HL-60/S4 (cell line): Measurements from ENCODE around the gene EFCAB14.
"Not testable (repeated sequence)": the region's sequence is repeated elsewhere in the genome, so short reads cannot be mapped to it uniquely, and the experiment has no call there.

ENCODE experiments used
- in situ Hi-C: fragments of 300-500 bp; cut with MboI; formaldehyde crosslinking; loops from 2 replicates; pipeline ENCODE4 v1.14.3; 2022; ENCODE audit warnings: low sequenced_read_pairs

Gene EFCAB14

DNA sequence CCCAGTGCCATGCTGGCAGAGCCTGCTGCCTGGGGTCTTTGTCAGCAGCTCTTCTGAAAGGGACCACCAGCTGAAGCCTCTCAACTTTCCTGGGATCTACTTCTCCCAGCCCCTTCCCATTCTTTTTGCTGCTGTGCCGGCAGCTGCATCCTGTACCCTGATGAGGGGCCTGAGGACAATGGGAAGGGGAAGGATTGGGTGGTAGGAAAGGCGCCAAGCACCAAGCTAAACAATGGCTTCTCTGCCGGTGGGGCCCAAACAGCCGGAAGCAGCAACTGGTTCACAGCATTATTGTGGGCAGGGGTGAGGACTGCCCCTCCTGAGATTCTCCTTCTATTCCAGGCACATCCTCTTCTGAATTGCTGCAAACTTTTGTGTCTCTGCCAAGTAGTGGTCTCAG, 5.0 kb upstream of the EFCAB14 start:
- in situ Hi-C loops: loop anchor here (10.0 kb wide), 1 partner anchor 189 kb away; a partner anchor contains a TSS

GRCh38 chr1:46721686-46722205, 2.8 kb upstream of the EFCAB14 start:
- in situ Hi-C loops: loop anchor here (10.0 kb wide), 1 partner anchor 187 kb away; a partner anchor contains a TSS

- in situ Hi-C loops: loop anchor here (10.0 kb wide), 1 partner anchor 186 kb away; a partner anchor contains a TSS
Observed at GRCh38 chr1:46721204-46721603, 2.3 kb upstream of the EFCAB14 start.

DNA sequence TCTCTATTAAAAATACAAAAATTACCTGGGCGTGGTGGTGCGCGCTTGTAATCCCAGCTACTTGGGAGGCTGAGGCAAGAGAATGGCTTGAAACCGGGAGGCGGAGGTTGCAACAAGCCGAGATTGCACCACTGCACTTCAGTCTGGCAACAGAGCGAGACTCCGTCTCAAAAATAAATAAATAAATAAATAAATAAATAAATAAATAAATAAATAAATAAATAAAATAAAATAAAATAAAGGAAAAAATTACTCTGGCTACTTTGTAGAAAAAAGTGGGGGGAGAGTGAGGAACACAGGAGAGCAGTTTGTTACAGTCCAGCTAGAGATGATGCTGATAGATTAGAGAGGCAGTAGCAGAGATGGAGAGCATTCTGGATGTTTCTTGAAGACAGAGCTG, 1.4 kb upstream of the EFCAB14 start:
- in situ Hi-C loops: loop anchor here (10.0 kb wide), 1 partner anchor 186 kb away; a partner anchor contains a TSS

GRCh38 chr1:46719689-46720088, 775 bp upstream of the EFCAB14 start:
- in situ Hi-C loops: loop anchor here (10.0 kb wide), 1 partner anchor 185 kb away; a partner anchor contains a TSS

- in situ Hi-C loops: no loop called here
Observed at GRCh38 chr1:46718340-46718726, 581 bp downstream of the EFCAB14 start.

DNA sequence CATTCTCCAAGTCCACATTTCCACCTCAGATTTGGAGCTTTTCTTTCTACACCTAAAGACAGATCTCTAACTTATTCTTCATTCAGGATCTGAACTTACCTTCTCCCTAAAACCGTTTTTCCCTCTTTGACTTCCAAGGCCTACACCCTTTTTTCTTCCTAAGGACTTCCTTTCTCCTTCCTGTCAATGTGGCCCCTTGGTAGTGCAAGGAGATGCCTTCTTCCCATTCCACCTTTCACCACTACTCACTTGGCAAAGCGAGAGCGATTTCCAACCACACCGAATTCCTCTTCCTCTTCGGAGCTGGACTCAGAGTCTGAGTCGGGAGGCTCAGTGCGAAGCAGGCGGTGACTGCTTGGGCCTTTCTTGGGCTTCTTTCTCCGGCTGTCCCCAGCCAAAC, 1.3 kb downstream of the EFCAB14 start:
- in situ Hi-C loops: no loop called here

DNA sequence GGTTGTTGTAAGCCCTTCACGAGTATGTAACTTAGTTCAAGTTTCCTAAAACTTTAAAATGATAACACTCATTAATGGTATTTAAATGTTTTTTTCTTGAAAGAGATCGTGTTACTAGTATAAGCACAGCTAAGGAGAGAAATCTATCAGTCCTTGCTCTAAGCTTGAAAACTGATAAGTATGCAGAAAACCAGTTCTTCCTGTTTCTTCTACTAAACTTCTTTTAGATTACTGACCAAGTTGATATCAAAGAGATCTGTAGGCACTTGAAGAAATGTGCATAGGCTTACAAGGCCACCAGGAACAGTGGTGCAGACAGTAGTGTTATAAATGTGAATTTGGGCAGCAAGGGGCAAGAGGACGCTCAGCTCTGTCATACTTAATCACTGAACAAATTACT, 3.9 kb downstream of the EFCAB14 start:
- in situ Hi-C loops: no loop called here

DNA sequence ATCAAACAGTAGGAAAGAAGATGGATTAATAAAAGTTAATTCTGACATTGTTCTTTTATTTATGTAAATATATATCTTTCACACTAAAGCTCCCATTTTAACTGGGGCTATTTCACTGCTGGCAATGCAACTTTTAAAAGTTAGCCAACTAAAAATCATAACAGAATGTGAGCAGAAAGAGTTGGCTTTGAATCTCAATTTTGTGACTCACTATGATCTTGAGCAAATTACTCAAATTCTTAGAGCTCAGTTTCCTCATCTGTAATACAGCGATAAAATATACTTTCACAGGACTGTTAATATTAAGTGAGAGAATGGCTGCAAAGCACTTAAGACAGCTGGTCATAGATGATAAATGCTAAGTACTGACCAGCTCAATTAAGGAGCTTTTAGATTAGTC, 10.8 kb downstream of the EFCAB14 start:
- in situ Hi-C loops: no loop called here

DNA sequence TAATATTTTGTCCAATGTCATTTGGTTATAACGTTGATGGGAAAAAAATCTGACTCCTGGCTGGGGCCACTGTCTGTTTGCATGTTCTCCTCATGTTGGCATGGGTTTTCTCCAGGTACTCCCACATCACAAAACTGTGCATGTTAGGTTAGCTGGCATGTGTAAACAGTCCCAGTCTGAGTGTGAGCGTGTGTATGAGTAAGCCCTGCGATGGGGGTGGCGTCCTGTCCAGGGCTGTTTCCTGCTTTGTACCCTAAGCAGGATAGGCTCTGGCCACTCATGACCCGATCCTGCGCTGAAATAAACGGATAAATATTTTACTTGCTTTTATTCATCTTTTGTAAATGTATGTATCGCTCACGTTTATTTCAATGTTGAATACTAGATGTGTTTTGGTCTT, 13.5 kb downstream of the EFCAB14 start:
- in situ Hi-C loops: no loop called here

DNA sequence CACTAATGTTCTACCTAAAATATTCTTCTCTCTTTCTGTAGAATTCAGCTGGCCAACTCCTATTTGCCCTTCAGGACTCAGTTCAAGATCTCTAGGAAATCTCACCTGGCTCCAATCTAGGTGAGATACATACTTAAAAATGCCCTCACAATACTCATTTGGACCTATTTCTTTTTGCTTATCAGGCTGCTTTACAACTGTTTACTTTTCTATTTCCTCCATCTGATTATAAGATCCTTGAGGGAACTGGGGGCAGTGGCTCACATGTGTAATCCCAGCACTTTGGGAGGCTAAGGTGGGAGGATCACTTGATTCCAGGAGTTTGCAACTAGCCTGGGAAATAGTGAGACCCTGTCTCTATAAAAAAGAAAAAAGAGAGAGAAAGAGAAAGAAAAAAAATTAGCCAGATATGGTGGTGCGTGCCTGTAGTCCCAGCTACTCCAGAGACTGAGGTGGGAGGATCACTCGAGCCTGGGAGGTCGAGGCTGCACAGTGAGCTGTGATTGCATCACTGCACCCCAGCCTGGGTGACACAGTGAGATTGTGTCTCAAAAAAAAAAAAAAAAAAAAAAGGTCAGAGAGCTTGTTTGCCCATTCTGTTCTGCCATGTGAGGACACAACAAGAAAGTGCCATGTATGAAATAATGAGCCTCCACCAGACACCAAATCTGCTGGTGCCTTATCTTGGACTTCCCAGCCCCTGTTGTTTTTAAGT, 14.8 kb downstream of the EFCAB14 start:
- in situ Hi-C loops: no loop called here

DNA sequence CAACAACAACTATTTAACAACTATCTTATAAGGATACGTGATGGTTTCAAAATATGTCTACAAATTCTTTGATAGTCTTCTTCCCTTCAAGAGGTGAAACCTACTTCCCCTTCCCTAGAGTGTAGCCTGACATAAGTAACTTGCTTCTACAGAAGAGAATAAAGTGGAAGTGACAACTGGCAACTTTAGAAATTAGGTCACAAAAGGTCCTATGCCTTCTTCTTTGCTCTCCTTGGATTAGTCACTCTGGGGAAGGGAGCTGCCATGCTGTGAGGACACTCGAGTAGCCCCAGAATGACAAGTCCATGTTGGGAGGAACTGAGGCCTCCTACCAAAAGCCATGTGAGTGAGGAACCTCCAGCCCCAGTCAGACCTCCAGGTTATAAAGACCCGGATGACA, 19.2 kb downstream of the EFCAB14 start:
- in situ Hi-C loops: no loop called here

DNA sequence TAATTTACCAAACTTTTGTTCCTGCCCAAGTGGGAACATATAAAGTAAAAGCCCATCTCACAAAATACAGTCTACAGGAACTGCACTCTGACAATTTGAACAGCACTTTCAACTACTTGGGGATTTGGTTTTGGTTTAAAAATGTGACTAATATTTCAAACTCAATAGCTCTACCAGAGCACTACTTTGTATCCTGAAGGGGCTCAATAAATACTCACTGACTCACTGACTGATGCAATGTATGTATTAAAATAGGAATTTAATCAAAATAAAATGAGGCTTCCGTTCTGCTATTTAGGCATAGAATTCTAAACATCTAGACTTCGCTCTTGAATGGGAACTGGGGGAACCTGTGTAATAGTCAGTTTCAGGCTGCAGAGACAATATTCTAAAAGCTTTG, 21.9 kb downstream of the EFCAB14 start:
- in situ Hi-C loops: no loop called here

DNA sequence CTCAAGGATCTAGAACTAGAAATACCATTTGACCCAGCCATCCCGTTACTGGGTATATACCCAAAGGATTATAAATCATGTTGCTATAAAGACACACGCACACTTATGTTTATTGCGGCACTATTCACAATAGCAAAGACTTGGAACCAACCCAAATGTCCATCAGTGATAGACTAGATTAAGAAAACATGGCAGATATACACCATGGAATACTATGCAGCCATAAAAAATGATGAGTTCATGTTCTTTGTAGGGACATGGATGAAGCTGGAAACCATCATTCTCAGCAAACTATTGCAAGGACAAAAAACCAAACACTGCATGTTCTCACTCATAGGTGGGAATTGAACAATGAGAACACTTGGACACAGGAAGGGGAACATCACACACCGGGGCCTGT, 24.2 kb downstream of the EFCAB14 start:
- in situ Hi-C loops: not testable (repeated sequence)

GRCh38 chr1:46692811-46693770, 25.8 kb downstream of the EFCAB14 start:
- in situ Hi-C loops: no loop called here

DNA sequence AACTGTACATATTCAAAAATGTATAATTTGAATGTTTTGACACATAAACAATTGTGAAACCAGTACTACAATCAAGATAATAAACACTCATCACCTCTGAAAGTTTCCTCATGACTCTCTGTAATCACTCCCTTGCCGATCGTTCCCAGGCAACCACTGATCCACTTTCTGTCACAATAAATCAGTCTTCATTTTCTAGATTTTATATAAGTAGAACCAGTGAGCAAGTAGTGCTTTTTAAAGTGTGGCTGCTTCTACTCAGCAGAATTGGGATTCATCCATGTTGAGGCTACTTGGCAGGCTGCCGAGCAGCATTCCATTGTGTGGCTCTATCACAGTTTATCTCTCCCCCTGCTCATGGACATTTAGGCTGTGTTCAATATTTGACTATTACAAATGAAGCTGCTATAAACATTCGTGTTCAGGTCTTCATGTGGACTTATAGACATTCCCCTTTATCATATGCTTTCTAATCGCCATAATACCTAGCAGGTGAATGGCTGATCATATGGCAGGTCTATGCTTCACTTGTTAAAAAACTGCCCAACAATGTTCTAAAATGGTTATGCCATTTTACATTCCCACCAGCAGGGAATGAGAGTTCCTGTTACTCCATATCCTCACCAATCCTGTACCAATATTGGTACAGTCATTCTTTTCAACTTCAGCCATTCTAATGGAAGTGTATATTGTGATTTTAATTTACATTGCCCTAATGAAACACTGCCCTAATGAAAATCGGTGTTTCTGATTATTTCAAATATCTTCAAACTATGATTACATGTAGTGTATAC, 26.7 kb downstream of the EFCAB14 start:
- in situ Hi-C loops: no loop called here

DNA sequence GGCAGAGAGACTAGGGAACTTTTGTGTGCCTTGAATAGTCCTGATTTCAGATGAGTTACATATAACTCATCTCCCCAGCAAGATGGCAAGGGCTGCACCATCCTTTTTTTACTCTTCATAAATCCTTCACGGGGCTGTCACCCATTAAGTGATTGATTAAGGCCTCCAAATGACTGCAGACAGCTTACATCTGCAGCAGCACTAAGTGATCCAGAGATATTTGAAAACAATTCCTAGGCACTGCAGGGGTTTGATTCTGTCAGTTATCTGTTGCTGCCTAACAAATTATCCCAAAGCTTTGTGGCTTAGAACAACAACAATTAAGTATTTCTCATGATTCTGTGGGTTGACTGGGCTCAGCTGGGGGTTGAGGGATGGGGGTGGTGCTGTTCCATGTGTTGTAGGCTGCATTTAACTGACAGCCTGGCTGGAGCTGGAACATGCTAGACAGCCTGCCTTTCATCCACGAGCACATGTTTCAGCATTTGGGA, 27.9 kb downstream of the EFCAB14 start:
- in situ Hi-C loops: no loop called here

DNA sequence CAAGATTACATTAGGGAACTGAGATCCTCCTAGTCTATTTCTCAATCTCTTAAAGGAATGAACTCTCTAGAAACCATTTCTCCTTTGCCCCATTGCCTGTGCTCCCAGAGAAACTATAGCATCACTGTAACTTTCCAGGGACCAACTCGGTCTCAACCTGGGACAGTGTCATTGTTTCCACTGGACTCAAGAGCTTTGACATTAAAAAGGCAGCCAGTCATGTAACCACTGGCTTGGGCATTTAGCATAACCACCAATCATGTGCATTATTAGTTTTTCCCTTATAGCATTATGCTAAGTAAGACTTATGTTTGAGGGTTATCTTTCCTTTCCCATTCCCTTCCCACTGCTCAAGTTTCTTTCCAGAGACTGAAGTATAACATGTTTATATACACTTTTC, 29.0 kb downstream of the EFCAB14 start:
- in situ Hi-C loops: no loop called here

- in situ Hi-C loops: no loop called here
Observed at GRCh38 chr1:46689356-46689755, 29.6 kb downstream of the EFCAB14 start.

DNA sequence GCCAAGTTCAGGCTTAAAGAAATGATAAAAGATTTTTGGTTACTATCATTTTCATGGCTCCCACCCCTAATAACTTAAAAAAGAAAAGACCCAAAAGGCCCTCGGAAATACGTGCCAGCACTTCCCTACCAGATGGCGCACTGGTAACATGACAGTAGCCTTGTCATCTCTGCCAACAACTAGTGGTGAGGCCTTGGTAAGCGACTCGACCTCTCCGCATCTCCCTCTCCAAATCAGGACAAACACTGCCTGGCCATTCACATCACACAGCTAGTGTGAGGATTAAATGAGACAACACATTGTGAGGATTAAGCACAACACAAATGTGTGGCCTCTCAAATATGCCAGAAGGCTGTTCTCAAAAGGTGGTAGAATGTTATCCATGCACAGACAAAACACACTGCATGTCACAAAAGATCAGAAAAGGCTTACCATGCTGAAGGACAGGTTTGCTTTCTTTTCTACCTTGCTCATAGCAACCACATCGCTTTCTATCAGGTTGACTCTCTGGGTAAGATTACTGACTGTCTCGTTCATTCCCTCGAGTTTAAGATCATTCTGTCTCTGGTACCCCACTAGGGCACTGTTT, 30.9 kb downstream of the EFCAB14 start:
- in situ Hi-C loops: no loop called here
